IPS DF 6.9 (cell line): ENCODE measurements around the gene NSD2.

Experiments used
- DNase-seq: peaks from one replicate; pipeline ENCODE4 v3.0.0-alpha.2; 2013; ENCODE audit warnings: low read depth, low spot score
- H3K27ac ChIP-seq: one replicate; pipeline ENCODE4 v1.5.1; 2013; ENCODE audit warnings: low read length, control low read depth
- H3K27me3 ChIP-seq: 2 replicates; pipeline ENCODE4 v1.6.1; 2013; ENCODE audit warnings: mild to moderate bottlenecking, low read length; ENCODE audit not compliant: control insufficient read depth, insufficient read depth
- H3K36me3 ChIP-seq: 2 replicates; pipeline ENCODE4 v1.6.1; 2013; ENCODE audit warnings: low read length; ENCODE audit not compliant: control insufficient read depth, insufficient read depth
- H3K4me1 ChIP-seq: 2 replicates; pipeline ENCODE4 v1.6.1; 2013; ENCODE audit warnings: low read length; ENCODE audit not compliant: control insufficient read depth, insufficient read depth
- H3K4me3 ChIP-seq: 2 replicates; pipeline ENCODE4 v1.5.1; 2013; ENCODE audit warnings: mild to moderate bottlenecking, low read length
- H3K9me3 ChIP-seq: 2 replicates; pipeline ENCODE4 v1.6.1; 2013; ENCODE audit warnings: low read length, inconsistent platforms; ENCODE audit not compliant: control insufficient read depth, insufficient read depth
- WGBS: extraction: QIAGEN DNeasy Blood & Tissue Kit; methylation state at CpG from one replicate; pipeline ENCODE4 v1.1.7; 2013; ENCODE audit warnings: mixed read lengths, missing lambda C conversion rate; ENCODE audit not compliant: insufficient read length, insufficient coverage; 5-methylcytosine and 5-hydroxymethylcytosine counted together

NSD2 gene

DNA sequence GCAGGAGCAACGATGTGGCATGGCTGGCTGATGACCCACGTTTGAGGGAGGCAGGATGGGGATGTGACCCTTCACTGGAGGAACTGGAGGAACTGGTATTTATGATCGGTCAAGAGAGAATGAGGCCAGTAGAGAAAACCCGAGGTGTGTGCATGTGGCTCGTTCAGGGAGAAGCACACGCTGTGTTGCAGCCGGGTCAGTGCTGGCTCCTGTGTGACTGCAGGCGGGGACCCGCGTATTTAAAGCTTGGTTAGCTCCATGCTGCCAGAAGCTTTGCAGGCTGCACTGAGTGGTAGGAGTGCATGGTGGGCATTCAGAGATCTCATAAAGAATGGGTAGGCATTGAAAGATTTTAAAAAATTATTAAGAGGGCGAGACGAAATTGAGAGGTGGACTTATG, 85.4 kb downstream of the NSD2 start:
- no peak for DNase-seq
- H3K4me3 ChIP-seq, result no peak overlapping the region
- peaks cover 28% of the 10 kb centered on the region for H3K36me3 ChIP-seq
- H3K27ac ChIP-seq, result no peak overlapping the region
- no peaks in the 10 kb centered on the region for H3K4me1 ChIP-seq
- no peaks in the 10 kb centered on the region for H3K9me3 ChIP-seq
- WGBS, result 100% methylated on average over 2 of the region's 12 CpGs
- no peaks in the 10 kb centered on the region for H3K27me3 ChIP-seq

DNA sequence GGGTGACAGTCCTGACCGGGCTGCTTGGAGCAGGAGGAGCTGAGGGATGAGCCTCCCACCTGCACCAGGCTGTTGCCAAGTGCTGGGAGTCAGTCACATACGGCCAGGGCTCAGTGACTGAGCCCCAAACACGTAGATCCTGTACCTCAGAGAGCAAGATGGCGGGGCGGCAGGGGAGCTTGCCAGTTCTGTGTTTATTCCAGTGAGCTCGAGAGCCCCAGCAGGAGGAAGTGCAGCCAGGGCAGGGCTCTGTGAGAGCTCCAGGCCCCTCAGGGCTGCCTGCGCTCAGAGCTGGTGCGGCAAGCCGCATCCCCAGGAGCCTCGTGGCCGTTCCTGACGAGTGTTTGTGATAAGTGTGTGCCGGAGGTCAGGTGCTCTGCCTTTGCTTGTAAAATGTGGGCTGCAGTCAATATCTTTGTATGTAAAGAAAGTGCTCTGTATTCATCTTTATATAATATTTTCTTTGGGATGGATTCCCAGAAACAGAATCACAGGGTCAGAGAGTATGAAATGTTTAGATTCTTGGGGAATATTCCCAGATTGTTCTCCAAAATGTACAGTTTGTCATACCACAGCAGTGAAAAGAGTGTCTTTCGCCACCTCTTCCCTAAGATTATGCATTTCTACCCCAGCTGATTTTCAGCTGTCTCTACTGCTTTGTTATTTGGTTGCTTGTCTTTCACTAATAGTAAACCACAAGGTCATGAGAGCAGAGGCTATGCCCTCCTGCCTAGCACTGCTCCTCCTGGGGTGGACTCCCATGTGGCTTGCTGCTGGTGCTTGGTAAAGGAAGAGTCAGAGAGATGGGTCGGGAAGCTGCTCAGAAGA, 87.3 kb downstream of the NSD2 start:
- Histone ChIP-seq H3K9me3 (no peaks in the 10 kb centered on the region), H3K4me1 (no peaks in the 10 kb centered on the region), H3K27ac (no peak overlapping the region), H3K36me3 (peaks cover 28% of the 10 kb centered on the region), H3K4me3 (no peak overlapping the region), H3K27me3 (no peaks in the 10 kb centered on the region)
- no peak for DNase-seq
- WGBS, result no CpG with 5 or more reads among the region's 15 CpGs

DNA sequence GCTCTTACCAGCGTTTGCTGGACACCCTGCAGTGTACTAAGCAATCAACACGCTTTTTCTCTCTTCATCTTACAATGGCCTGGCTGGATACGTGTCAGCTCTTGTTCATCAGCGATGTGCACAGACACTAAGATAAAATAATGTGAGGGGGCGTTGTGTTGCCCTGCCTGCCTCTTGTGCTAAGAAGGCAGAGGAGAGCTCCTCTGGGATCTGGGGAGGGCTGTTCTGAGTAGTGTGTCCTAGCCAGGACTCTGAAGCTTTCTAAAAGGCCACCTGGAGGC, 87.9 kb downstream of the NSD2 start:
- Histone ChIP-seq H3K27ac (no peak overlapping the region), H3K27me3 (no peaks in the 10 kb centered on the region), H3K36me3 (peaks cover 28% of the 10 kb centered on the region), H3K4me3 (no peak overlapping the region), H3K9me3 (no peaks in the 10 kb centered on the region), H3K4me1 (no peaks in the 10 kb centered on the region)
- WGBS, result no CpG with 5 or more reads among the region's 5 CpGs
- no peak for DNase-seq

DNA sequence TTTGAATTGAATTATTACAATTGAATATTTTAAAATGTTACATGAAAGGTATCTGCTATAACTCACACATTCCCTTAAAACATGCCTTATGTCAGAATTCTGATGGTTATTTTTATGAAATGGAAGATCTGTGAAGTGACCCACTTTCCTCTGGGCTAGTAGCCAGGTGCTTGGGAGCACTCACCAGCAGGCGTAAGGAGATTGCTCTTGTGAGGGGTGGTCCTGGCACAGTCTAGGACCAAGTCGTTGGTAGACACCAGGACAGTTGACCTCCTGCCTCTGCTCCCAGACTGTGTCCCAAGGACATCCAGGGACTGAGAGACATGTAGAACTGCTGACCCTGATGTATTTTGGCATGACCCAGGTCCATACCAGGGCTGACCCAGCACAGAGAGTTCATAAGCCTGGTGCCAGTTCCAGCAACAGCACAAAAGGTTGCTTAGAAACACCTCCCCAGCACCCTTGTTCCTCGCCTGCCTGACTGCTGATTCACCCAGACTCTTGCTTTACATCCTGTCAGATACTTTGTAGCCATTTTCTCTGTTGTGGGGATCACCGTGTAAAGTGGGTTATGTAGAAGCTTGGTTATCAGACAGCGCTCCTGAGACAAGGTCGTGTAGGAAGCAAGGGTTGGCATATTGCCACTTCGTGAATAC, 89.1 kb downstream of the NSD2 start:
- no CpG with 5 or more reads among the region's 7 CpGs for WGBS

DNA sequence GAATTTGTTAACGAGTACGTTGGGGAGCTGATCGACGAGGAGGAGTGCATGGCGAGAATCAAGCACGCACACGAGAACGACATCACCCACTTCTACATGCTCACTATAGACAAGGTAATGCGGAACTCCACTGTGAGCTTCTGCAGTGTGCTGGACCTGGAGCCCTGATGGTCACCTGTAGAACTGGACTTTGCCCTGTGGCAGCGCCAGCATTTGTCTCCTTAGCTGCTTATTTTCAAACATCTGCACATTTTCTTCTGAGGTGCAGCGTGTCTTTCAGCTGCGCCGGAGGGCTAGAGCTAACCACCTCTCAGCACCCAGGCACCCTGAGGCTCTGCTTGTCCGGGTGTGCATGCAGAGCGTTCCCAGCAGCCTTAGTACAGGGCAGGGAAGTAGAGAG, 89.8 kb downstream of the NSD2 start:
- Histone ChIP-seq H3K4me3 (no peak overlapping the region), H3K27me3 (no peaks in the 10 kb centered on the region), H3K36me3 (peaks cover 25% of the 10 kb centered on the region), H3K4me1 (no peaks in the 10 kb centered on the region), H3K9me3 (no peaks in the 10 kb centered on the region), H3K27ac (no peak overlapping the region)
- WGBS, result no CpG with 5 or more reads among the region's 15 CpGs
- no peak for DNase-seq

More for the DNA sequence above, 89.1 kb downstream of the NSD2 start:
- Histone ChIP-seq H3K9me3 (no peaks in the 10 kb centered on the region), H3K27ac (no peak overlapping the region), H3K36me3 (peaks cover 25% of the 10 kb centered on the region), H3K27me3 (no peaks in the 10 kb centered on the region), H3K4me3 (no peak overlapping the region), H3K4me1 (no peaks in the 10 kb centered on the region)
- no peak for DNase-seq

DNA sequence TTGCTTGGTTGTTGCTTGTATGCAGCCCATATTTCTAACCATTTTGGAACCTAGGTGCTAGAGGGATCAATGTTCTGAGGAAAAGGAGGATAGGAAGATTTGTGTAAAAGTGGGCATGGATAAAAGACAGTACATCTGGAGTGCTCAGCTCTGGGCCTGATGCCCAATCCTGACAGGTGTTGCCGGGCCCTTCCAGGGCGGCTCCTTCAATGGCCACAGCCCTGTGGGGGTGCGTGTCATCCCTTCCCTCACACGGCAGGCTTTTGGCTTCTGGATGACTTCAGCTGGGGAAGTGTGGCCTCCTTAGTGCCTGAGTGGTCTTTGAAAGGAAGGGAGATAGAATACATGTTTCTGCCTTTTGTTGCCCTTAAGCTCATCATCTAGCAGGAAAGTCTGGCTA, 90.4 kb downstream of the NSD2 start:
- H3K36me3 ChIP-seq, result peaks cover 23% of the 10 kb centered on the region

DNA sequence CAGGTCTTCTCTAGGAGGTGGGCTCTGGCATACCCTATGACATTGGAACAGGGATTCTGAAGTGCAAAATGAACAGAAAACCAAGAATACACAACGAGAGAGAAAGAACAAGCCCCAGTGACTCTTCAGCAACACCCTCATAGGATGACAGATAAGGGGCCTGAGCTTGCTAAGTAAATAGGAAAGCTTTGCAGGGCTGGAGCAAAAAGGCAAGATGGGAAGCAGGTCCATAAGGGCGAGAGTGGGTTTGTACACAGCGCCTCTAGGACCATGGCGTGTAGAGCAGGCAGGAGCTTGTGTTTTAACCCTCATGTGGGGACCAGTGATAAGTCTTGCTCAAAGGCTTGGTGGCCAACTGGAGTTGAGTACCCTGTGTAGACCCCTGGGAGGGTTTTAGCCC, 91.8 kb downstream of the NSD2 start:
- H3K36me3 ChIP-seq, result peaks cover 19% of the 10 kb centered on the region
- no peaks in the 10 kb centered on the region for H3K4me1 ChIP-seq
- no peak overlapping the region for H3K4me3 ChIP-seq
- no peaks in the 10 kb centered on the region for H3K9me3 ChIP-seq
- no peaks in the 10 kb centered on the region for H3K27me3 ChIP-seq
- H3K27ac ChIP-seq, result no peak overlapping the region
- no CpG with 5 or more reads among the region's 4 CpGs for WGBS
- no peak for DNase-seq

More for the DNA sequence above, 90.4 kb downstream of the NSD2 start:
- WGBS, result no CpG with 5 or more reads among the region's 4 CpGs
- no peaks in the 10 kb centered on the region for H3K4me1 ChIP-seq
- no peak overlapping the region for H3K4me3 ChIP-seq
- H3K9me3 ChIP-seq, result no peaks in the 10 kb centered on the region
- H3K27me3 ChIP-seq, result no peaks in the 10 kb centered on the region
- DNase-seq, result no peak
- H3K27ac ChIP-seq, result no peak overlapping the region

DNA sequence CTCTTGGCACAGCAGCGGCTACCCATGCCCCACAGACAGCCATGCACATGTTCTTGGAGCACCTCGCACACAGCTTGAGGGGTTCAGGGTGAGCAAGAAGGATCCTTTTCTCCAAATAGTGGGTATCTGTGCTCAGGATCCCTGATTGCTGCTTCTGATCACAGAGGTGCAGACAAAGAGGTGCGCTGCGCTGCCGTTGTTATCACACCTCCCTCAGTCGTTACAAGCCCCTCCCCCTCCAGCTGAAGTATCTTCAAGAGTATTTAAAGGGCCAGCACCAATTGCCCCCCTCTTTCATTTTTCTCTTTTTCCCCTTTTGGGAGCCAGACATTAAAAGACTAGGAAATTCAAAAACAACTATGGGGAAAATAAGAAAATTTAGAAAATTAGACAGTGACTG, 93.2 kb downstream of the NSD2 start:
- H3K9me3 ChIP-seq, result no peaks in the 10 kb centered on the region
- no peak overlapping the region for H3K4me3 ChIP-seq
- H3K4me1 ChIP-seq, result no peaks in the 10 kb centered on the region
- no CpG with 5 or more reads among the region's 6 CpGs for WGBS
- H3K27ac ChIP-seq, result no peak overlapping the region
- DNase-seq, result no peak
- peaks cover 11% of the 10 kb centered on the region for H3K36me3 ChIP-seq
- no peaks in the 10 kb centered on the region for H3K27me3 ChIP-seq

DNA sequence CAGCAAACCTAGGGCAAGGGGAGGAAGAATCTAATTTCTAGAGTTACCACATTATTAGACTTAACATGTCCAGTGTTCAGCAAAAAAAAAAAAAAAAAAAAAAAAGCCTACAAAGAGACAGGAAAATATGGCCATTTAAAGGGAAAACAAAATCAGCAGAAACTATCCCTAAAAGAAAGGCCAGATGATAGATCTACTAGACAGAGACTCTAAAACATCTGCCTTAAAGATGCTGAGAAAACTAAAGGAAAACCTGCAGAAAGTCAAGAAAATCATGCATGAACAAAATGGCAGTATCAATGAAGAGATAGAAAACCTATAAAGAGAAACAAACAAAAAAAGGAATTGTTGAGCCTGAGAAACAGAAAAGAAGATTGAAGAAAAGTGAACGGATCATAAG, 93.8 kb downstream of the NSD2 start:
- H3K4me3 ChIP-seq, result no peak overlapping the region
- H3K36me3 ChIP-seq, result peaks cover 11% of the 10 kb centered on the region
- no peak overlapping the region for H3K27ac ChIP-seq
- H3K27me3 ChIP-seq, result no peaks in the 10 kb centered on the region
- H3K9me3 ChIP-seq, result no peaks in the 10 kb centered on the region
- H3K4me1 ChIP-seq, result no peaks in the 10 kb centered on the region
- no CpG with 5 or more reads among the region's 1 CpG for WGBS
- no peak for DNase-seq

DNA sequence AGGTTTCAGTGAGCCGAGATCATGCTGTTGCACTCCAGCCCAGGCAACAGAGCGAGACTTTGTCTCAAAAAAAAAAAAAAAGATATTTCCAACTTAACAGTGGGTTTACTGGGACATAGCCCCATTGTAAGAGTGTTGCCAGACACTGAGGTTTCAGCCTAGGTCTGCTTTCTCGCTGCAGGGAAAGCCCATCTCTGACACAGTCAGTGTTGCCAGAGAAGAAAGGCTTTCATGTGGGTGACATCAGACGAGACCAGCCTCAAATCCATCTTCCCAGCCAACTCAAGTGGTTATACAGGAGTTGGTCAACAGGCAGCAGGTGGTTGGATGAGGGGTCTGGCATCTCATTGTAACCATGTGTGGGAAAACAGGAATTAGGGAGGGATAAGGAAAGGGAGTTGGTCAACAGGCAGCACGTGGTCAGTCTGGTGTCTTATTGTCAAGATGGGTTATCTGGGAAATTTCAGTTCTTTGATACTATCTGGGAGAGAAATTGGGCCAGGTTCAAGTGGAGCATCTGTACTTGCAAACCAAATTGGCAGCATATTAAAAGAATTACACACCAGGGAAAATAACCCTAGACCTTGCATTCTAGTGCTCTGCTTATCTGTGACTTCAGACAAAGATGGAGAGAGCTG, 96.4 kb downstream of the NSD2 start:
- H3K27ac ChIP-seq, result no peak overlapping the region
- H3K9me3 ChIP-seq, result no peaks in the 10 kb centered on the region
- H3K27me3 ChIP-seq, result no peaks in the 10 kb centered on the region
- H3K36me3 ChIP-seq, result 0 out of 2 replicates have a peak, but pooled peaks cover 3% of the 10 kb centered on the region
- H3K4me1 ChIP-seq, result no peaks in the 10 kb centered on the region
- H3K4me3 ChIP-seq, result no peak overlapping the region
- WGBS, result no CpG with 5 or more reads among the region's 5 CpGs
- no peak for DNase-seq
